ENCODE measurements around the gene VAPB.

VAPB gene

DNA sequence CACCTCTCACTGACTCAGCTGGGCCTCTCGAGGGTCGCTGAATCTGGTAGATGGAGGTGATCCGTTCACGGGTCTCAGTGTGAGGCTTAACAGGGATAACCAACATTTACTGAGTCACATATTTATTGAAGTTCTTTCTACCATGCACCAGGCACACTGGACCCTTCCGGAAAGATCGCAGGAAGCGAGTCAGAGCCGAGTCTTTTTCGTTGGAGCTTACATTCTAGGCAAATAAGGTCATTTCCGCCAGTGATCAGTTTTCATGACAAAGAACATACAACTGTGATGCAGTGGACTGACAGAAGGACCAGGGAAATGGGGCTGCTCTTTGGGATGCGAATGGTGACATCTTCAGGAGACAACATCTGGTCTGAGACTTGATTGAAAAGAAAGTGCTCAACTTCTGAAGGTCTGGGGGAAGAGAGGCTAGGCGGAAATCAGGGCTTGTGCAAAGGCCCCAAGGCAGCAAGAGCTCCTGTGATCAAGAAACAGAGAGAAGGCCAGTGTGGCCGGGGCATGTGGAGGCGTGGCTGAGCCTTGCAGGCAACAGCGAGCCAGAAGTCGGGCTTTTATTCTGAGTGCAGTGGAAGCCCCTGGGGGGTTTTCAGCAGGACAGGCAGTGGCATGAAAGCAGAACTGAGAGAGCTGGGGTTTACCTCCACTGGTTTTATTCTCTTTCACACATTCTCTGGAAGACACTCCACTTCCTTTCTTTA lies 69.5 kb downstream of the VAPB start:
- no peak for DNase-seq (ENCODE audit: low read depth in 1 of 2, low spot score in 1 of 2)

DNA sequence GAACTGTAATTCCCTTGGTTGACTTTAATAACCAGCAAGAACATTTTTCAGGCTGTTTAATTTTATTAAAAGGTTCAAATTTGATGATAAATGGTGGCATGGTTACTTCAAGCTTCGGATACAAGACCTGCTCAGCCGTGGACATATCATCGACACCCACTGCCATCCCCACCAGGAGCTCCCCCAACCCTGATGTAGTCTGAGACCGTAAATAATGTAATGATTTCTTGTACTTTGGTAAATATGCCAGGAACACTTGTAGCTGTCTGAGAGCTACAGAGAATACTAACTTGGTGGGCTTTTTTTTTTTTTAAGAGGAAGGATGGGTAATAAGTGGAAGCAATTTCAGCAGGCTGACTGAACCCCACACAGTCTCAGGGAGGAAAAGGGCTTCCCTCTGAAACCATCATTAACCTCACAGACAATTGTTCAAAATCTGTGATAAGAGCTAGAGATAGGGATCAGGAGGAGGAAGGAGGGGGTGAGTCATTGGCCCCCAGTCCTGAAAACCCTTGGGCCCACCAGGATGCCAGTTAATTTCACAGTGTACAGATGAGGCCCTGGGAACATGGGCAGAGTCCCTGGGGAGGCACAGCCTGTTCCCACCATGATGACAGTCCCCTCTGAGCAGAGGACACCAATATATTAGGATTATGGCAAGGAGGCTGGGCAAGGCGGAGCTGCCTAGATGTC lies 70.2 kb downstream of the VAPB start:
- no peak for DNase-seq (ENCODE audit: low read depth in 1 of 2, low spot score in 1 of 2)

DNA sequence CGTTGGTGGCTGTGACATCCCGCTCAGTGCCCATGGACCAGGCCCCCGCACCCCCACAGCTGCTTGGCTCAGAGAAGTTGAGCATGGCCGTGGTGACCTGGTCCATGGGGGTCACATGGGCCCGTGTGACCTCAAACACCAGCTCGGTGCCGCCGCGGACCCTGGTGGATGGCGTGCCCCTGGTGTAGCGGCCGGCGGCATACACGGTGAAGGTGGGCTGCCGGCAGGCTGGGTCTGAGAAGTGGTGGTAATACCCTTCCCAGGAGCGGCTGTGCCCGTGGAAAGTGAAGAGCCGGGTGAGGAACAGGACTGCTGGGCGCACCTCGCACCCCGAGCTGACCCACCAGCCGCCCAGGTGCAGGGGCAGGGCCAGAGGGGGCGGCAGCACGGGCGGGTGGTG lies 72.1 kb downstream of the VAPB start:
- DNase-seq (ENCODE audit: low read depth in 1 of 2, low spot score in 1 of 2), result no peak

DNA sequence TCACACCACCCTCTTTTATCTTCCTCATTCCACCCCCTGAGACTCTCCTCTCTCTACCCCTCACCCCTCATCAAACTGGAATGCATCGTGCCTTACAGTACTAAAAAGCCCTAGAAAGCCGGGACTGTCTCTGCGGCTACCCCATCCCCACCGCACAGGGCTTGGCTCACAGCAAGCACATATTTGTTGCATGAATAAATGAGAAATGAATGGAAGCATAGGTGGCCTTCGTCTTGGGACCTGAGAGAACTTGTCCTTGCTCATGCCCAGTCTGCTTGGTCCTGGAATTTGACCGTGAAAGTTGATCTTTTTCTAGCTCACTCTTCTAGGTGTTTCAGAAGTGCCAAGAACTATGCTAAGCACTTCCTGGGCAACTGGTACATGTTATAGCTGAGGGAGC lies 72.9 kb downstream of the VAPB start:
- DNase-seq (ENCODE audit: low read depth in 1 of 2, low spot score in 1 of 2), result no peak

DNA sequence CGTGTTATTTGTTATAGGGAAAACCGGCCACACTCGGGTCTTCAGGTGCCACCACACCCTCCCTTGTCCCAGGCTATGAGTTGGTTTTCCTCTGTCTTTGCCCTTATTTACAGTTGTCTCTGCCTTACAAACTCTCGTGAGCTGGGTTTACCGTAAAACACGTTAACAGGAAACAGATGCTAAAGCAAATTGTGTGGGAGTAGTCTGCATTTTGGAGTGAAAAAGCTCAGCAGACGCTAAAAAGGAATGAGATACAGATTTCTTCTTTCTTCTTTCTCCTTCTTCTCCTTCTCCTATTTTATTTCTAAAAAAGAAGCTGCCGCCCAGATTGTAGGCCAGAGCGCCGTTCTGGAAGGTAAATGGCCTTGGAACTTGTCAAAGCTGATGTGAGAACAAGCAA lies 74.2 kb downstream of the VAPB start:
- no peak for DNase-seq (ENCODE audit: low read depth in 1 of 2, low spot score in 1 of 2)

DNA sequence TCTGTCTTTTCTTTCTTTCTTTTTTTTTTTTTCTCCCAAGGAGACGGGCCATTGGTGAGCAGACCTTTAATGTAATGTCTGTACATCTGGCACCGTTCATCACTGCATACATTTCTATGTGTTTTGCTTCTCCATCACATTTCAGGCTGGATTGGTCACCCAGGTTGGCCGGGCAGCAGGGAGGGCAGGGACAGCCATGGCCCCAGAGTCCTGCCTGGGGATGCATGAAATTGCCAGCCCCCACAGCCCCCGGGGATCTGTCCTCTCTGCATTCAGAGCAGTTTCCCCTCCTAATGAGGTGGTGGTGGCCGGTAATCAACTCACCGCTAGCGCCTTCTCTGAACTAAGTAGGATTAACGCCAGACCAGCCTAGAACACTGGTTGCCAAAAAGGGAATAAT lies 75.8 kb downstream of the VAPB start:
- no peak for DNase-seq (ENCODE audit: low read depth in 1 of 2, low spot score in 1 of 2)

DNA sequence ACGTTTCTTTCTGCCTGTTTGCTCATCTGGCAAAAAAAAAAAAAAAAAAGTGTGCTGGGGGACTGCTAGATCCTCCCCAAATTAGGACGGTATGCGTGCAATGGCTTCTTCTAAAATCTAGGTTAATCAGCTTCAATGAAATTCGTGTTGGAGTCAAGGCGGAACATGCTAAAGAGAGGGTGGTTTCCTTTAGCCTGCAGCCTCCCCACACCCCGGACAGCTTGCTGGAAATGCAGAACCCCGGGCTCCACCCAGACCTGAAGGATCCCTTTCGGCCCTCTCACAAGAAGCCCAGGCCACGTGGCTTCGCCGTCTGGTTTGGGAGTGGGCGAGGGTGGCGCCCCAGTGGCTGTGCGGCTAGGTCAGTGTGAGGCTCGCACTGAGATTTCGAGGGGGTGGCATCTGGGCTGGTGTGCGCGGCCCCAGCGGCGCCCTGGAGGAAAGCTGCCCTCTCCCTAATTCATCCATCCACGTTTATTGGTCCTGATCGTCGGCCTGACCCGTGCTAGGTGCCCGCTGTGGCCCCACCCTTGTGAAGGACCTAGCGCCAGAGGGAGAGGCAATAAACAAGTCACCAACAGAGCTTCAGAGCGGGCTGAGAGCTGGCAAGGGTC lies 77.2 kb downstream of the VAPB start:
- DNase-seq (ENCODE audit: low read depth in 1 of 2, low spot score in 1 of 2), result no peak

DNA sequence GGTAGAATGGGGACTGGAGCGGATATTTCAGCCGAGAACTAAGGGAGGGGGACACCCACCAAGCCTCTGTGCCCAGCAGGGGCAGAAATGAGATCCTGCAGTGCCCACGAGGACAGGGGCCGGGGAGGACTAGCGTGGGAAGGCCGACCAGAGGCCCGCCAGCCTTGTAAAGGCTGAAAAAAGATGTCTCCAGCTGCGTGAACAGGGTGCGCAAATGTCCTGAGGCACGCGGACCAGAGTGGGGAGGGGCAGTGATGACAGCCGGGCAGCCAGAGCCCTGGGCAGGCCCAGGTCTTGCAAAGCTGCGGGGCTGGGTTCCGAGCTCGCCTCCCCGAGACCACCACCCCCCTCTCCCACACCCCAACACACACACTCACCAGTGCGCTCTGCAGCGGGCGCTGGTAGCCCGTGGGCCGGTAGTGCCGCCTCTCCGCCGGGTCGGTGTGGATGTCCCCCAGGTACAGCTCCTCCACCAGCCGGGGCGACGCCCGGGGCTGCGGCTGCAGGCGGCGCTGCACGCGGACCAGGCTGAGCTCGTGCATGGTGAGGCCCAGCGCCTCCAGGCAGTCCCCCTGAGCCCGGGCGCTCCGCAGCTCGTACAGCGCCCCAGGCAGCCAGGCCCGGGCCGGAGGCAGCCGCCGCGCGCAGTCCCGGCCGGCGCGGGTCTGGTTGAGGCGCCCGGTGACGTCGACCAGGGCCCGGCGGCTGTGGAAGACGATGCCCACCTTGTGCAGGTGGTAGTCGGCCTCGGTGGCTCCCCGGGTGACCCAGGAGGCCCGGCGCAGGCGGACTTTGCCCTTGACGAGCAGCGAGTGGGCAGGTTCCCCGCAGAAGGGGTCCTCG lies 77.9 kb downstream of the VAPB start:
- DNase-seq (ENCODE audit: low read depth in 1 of 2, low spot score in 1 of 2), result no peak

DNA sequence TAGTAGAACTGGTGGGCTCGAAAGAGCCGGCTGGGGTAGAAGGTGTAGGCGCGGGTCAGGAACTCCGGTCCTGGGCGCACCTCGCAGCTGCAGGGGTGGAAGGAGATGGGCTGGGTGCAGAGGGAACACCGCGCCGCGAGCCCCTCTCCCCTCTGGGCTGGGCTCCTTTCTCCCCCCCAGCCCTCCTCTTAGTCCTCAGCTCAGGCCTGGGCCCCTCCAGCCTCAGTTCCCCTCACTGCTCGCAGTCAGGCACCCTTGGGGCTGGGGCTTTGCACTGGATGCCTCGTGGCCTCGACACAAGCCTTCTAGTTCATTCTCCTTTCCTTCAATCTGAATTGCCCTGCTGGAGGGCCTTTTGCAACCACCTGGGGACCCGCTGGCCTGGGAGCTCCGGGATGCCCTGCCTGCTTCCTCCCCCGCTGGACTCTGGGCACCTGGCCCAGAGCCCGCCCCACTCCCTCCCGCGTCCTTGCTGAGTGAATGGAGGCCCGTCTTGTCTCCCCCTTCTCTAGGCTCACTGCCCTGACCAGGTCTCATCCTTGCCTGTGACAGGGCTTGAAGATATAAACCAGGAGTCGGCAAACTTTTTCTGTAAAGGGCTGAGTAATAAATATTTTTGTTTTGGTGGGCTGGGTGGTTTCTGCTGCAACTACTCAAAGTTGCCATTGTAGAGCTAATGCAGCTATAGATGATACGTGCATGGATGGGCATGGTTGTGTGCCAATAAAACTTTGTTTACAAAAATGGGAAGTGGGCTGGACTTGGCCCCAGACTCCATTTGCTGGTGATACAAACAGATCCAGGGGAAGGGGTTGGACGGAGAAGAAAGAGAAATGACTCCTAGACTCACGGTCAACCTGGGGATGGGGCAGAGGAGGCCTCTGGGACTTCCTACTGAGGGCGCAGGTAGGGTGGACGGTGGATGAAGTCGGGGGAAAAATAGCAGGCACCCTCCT lies 78.8 kb downstream of the VAPB start:
- DNase-seq (ENCODE audit: low read depth in 1 of 2, low spot score in 1 of 2), result no peak

DNA sequence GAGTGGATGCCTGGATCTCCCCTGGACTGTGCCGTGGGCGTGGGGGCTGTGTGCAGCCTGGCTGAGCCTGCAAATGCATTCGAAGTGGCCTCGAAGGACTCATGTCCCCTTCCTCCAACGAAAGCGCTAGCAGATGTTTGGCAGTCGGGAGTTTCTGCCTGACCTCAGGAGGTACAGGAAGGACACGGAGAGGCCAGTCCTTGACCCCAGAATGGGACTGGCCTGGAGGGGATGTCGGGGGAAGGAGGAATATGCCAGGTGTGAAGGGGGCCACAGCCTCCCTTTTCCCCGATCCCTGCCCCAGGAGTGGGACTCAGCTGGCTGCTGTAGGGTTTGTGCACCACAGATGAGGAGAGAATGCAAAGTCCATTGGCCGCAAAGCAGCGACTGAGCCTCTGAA lies 80.6 kb downstream of the VAPB start:
- DNase-seq (ENCODE audit: low read depth in 1 of 2, low spot score in 1 of 2), result no peak

DNA sequence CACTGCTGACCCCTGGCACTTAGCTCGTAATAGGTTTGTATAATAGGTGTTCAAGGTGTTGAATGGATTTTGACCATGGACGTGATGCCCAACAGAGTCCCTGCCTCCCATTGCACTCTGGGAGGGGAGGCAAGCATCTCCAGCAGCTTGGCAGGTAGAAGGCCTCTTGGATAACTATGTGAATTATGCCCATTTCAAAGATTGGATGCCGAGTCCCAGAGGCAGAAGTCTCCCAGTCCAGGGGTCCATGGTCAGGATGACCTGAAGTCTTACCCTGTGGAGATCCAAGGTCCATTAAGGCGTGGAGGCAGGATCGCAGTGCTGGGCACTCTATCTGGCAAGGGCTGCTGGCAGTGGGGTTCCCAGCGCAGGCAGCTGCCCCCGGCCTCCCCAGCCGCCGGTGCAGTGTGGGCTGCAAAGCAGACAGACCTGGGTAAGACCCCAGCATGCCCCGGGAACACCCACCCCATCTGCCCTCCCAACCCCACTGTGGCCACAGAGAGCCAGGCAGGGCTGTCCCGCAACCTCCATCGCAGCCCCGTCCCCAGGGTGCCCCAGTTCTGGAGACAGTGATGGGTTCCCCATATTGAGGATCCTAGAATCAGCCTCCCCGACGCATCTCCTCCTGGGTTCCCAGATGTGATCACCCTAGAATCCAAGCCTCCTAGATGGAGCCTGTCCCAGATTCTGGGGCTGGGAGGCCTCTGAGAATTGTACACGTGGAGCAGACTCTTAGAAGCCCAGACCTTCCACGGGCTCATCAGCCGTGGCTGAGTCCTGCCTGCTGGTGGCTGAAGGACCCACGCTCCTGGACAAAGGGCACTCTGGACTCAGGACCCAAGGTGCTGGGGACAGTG lies 81.5 kb downstream of the VAPB start:
- no peak for DNase-seq (ENCODE audit: low read depth in 1 of 2, low spot score in 1 of 2)

DNA sequence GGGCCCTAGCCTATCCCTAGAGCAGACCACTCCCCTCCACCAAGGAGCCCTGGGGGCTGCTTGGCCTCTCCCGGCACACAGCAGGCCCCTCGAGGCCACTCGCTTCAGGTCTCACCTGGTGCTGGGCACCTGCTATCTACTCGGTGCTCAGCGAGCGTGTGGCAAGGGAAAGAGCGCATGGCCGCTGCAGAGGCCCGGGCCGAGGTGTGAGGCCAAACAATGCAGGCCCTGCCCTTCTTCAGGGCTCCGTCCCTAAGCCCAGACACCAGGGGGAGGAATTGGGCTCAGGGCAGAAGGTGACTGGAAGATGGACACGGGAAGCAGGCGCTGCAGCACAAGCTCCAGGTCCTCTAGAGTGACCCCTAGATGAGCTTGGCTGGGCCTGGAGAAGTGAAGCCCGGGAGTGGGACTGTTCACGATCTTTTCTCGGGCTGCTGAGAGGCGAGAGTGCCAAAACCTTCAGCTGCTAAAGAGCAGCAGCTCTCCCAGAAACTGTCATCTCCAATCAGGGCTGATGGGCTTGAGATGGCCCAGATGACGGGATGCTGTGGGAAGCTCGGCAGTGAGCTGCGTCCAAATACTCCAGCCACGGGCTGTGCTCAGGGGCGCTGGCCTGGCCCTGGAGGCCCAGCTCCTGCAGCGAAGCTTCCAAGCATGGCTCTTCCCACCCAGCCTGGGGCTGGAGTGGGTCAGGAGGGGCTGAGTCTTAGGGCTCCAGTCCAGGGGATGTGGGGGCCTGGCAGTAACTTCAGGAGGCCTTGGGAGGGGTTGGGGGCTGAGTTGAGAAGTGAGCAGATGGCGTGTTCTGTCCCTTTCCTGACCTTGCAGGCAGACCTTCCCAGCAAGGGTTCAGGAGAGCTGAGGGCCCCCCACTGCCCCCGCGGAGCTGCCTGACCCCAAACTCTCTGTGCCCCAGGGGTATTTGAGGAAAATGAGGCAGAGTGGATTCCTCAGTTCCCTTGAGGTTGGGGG lies 82.5 kb downstream of the VAPB start:
- no peak for DNase-seq (ENCODE audit: low read depth in 1 of 2, low spot score in 1 of 2)

DNA sequence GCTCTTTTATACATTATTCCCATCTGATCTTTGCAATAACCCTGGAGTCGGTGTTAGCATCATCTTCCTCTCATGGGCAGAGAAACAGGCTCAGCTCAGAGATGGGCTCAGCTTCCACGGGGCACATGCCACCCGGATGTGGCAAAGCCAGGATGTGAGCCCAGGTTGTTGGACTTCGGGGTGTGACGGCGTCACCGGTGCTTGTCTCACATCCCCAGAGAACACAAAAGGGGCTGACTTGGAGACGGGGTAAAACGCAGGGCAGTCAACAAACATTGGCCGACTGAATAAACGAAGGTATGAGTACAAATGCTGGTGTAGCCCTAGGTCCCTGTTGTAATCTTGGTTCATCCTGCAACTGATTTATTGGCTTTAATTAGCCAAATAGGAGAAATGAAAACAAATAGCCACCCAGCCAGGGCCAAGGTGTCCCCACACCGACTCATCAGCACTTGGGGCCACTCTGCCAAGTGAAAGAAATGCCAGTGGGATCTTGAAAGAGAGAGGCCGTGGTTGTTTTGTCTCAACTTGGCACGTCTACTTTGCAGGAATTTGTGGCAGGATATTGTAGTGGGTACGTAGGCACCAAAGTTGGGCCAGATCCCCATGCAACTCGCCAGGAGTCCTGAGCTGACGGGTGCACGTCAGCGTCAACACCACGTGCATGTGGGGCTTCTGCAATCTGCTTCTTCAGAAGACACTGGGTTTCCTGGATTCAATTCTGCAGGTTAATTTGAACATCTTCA lies 83.4 kb downstream of the VAPB start:
- DNase-seq (ENCODE audit: low read depth in 1 of 2, low spot score in 1 of 2), result no peak

DNA sequence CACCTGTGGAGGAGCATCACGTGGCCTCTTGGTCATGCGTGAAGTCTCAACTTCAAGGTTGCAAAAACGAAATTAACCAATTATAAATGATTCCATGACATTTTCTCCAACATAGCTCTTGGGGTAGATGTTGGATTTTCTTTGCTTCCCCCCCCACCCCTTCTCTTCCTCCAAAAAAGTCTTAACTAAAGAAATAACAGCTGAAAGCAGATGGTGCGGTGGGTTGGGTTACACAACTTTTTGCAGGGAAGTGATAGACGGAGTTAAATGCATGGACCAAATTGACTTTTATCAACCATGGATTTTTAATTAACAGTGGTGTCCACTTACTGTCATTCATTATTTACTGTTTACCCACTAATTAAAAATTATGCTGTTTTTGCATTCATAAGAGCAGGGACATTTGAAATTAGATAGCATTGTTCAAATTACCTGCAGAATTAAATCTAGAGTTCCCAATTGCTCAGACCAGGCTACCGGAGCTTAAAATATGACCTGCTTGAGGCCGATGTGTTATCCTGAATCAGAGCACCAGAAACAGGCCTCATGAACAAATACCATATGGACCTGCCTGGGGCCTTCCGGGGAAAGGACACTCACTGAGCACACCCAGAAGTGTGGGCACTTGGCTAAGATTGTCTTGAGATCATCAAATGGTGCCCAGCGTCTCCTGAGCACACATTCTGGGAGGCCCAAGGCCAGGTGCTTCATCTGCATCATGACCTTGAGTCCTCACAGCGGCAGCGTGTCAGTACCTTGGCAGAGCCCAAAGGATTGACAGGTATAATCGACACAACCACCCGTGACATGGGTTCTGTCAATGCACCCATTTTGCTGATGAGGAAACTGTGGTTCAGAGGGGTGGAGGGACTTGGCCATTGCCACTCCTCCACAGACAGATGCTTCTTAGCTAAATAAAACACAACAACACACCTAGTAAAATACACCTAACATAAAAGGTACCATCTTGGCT lies 84.7 kb downstream of the VAPB start:
- DNase-seq (ENCODE audit: low read depth in 1 of 2, low spot score in 1 of 2), result no peak

DNA sequence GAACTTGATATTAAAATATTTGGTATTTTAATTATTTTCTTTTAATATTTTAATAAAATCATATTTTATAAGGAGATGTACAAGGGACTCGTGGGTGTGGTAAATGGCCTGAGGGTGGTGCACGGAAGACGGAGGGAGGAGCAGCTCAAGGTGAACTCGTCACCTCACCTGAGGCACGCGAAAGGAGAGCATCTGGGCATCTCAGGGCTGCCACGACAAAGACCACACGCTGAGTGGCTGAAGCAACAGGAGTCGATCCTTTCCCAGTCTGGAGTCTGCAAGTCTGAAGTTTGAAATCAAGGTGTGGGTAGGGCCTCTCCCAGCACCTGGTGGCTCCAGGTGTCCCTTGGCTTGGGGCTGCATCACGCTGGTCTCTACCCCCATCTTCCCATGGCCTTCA lies 86.4 kb downstream of the VAPB start:
- DNase-seq (ENCODE audit: low read depth in 1 of 2, low spot score in 1 of 2), result no peak

DNA sequence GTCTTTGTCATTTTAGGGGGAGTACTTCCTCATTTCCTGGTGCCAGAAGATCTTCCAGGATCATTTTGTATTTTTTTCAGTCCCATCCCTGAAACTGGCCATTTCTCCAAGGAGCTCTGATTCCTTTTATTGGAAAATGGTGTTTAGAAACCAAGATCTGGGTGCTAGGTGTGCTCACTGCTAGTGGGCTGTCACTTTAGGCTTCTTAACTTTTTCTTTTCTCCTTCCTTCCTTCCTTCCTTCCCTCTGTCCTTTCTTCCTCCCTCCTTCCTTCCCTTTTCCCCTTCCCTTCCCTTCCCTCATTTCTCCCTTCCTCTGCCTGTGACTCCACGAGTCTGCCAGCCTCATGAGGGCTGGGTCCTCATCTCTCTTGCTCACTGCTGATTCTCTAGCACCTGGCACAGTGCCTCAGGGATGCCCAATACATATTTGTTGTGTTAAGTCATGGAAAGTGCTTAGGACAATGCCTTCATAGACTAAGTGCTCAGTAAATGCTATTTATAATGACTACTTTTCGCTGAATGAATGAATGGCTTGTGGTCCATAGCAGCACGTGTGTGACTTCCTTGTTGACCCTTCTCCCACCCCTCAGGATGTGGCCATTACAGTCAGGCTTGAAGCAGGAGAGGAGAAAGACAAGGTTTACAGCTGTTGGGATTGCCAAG lies 89.2 kb downstream of the VAPB start:
- no peak for DNase-seq (ENCODE audit: low read depth in 1 of 2, low spot score in 1 of 2)
